Fibroblast of mammary gland (primary cell): Measurements from ENCODE around the gene PPP6R2.

Experiments used
- DNase-seq: peaks from one replicate; pipeline ENCODE4 v3.0.0-alpha.2; 2010; ENCODE audit warnings: low read depth
- H3K4me3 ChIP-seq: 2 replicates; pipeline ENCODE4 v1.5.1; 2011; ENCODE audit warnings: low read depth, mild to moderate bottlenecking, low read length, moderate library complexity; ENCODE audit not compliant: control insufficient read depth
- TF ChIP-seq, protein P1 (sequence below): conservative IDR thresholded peaks from 2 replicates; pipeline ENCODE4 v1.5.1; 2011; ENCODE audit warnings: low read depth, low read length, inconsistent platforms; ENCODE audit not compliant: control insufficient read depth, insufficient read depth

The PPP6R2 gene

DNA sequence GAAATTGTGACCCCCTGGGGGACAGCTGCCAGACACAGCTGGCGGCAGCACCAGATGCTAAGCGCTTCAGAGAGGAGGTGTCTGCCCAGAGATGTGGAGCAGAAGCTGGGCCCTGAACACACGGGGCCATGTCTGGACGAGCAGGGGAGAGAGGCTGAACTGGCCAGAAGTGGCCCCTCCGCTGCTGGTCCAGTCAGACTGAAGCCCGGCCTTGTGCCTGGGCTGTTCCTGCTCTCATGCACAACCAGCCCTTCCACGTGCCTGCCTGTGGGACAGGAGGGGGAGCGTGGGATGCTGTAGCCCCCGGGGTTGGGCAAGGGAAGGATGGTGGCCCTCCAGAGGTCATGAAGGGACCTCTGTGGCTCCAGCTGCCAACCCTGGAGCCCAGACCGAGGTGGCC lies 140.0 kb downstream of the PPP6R2 start:
- no peak overlapping the region for H3K4me3 ChIP-seq
- DNase-seq, result no peak
- TF ChIP-seq, protein P1, sequence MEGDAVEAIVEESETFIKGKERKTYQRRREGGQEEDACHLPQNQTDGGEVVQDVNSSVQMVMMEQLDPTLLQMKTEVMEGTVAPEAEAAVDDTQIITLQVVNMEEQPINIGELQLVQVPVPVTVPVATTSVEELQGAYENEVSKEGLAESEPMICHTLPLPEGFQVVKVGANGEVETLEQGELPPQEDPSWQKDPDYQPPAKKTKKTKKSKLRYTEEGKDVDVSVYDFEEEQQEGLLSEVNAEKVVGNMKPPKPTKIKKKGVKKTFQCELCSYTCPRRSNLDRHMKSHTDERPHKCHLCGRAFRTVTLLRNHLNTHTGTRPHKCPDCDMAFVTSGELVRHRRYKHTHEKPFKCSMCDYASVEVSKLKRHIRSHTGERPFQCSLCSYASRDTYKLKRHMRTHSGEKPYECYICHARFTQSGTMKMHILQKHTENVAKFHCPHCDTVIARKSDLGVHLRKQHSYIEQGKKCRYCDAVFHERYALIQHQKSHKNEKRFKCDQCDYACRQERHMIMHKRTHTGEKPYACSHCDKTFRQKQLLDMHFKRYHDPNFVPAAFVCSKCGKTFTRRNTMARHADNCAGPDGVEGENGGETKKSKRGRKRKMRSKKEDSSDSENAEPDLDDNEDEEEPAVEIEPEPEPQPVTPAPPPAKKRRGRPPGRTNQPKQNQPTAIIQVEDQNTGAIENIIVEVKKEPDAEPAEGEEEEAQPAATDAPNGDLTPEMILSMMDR, result no peak

DNA sequence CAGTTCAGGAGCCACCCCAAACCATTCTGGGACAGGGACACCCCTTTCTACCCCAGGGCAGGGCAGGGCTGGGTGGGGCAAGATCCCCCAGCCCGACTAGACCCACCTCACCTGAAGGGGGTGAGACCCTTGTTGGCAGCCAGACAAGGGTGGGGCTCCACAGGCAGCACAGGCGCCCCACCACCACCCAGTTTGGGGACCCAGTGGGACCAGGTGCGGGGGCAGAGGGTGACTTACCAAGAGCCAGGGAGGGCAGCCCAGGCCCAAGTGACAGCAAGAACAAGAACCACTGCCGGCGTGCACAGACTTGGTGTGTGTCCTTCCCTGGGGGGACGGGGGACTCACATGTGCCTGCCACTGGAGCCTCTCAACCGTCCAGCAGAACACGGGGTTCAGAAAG lies 140.4 kb downstream of the PPP6R2 start:
- no peak for DNase-seq
- no peak overlapping the region for H3K4me3 ChIP-seq
- TF ChIP-seq, protein P1, result no peak

DNA sequence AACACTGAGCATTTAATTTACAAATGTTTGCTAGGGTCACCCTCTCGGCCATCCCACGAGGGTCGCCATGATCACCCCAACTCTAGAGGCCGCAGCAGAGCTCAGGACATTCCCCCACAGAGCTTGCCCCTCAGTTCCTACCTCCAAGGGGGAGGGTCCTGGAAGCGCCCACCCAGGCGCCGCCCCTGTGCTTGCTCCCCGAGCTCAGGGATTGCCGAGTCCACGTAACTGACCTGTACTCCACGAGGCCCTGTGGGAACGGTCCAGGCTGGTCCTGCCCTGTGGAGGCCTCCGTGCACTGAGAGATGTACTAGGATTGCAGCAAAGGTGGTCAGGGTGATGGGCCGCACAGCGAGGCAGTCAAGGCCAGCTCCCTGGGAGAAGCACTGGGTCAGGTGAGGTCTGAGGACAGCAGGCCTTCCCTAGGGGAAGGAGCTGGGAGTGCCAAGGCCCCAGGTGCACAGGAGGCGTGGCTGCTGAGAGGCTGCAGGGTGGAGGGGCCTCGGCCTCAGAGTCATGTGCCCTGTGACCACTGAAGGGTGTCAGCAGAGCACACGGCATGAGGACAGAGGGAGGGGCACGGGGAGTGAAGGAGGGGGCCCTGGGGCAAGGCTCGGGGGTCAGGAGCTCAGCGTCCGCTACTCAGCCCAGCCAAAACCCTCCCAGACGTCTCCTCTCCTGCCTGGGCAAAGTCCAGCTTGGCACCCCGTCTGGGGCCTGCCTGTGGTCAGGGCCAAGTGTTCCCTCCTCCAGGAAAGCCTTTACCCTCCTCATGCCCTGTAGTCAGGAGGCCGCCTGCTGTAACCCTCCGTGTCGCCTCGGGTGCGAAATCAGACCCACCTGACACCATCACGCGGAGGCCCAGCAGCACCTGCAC lies 141.1 kb downstream of the PPP6R2 start:
- H3K4me3 ChIP-seq, result no peak overlapping the region
- DNase-seq, result no peak
- TF ChIP-seq, protein P1, result no peak

DNA sequence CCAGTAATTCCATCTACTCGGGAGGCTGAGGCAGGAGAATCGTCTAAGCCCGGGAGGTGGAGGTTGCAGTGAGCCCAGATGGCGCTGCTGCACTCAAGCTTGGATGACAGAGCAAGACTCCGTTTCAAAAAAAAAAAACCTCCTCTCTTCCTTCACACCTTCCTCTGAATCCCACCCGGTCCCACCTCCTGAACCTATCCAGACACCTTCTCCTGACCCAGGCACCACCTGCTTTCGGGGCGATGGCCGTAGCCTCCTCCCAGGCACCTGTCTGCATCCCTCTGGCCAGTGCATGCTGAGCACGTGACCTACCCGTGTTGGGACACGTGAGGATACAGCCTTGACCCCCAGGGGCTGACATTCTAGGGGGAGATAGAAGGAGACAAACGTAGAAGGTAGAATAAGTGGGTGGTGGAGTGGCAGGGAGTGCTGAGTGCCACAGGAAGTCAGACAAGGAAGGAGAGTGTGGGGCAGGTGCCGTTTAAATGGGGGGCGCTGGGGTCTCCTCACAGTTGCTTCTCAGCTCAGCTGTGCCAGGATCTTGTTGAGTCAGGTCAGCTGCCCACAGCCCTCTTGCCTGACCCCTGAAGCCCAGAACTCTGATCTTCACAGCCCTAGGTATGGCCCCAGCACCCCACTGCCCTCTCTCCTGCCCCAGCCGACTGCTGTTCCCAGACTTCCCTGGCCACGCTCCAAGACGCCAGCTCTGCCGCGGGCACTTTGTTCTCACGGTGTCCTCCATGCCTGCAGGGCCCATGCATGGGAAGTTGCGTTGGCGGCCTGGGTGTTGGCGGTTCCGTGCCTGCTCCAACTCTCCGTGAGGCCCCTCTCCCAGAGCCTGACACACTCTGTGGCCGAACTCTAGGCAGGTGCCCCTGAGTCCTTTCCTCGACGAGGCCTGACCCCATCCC lies 142.3 kb downstream of the PPP6R2 start:
- H3K4me3 ChIP-seq, result no peak overlapping the region
- TF ChIP-seq, protein P1, result no peak
- no peak for DNase-seq

DNA sequence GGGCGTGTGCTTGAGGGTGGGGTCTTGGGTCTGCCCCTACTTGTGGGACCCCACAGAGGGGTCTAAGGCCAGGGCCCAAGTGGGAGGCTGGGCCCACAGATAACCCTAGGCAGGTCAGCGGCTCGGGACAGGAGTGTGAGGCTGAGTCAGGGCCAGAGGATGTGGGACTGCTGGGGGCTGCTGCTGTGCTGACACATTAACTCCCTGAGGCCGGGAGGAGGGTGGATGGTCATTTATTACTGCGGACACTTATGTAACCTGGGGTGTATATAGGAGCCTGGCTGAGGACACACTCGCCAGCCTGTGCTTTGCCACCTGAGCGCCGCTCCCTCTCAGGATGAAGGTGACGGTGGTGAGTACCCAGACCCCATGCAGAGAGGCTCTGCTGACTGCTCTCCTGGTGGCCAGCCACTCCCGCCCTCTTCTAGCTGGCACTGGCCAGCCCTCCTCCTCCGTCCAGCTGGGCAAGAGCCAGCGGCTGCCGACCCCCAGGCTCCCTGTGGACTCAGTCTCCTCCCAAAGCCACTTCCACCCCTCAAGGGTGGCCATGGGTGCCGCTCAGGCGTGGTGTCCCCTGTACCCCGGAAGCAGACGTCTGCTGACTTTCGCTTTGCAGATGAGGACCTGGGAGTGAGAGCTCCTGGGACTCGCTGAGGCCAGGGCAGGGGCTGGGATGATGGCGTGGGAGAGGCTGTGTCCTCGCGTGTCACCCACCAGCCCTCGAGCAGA lies 143.6 kb downstream of the PPP6R2 start, which contains the start of gene MIOX:
Gene MIOX, plus strand, starts transcription at position 299 of the 729 bp plus-strand sequence. Its CDS starts 39 bp downstream, at position 338.
- no peak for DNase-seq
- TF ChIP-seq, protein P1, result no peak
- H3K4me3 ChIP-seq, result no peak within 1 kb of the TSS
